HG02852 (cell line): Measurements from ENCODE around the gene ASB7.
"Not testable (repeated sequence)": the region's sequence is repeated elsewhere in the genome, so short reads cannot be mapped to it uniquely, and the experiment has no call there.

ENCODE experiments used
- ATAC-seq: cut with Tn5 transposase; IDR thresholded peaks from one replicate; pipeline ENCODE4 v1.9.1; 2021; ENCODE audit warnings: mild to moderate bottlenecking, moderate library complexity; ENCODE audit not compliant: unreplicated experiment

Gene ASB7, protein sequence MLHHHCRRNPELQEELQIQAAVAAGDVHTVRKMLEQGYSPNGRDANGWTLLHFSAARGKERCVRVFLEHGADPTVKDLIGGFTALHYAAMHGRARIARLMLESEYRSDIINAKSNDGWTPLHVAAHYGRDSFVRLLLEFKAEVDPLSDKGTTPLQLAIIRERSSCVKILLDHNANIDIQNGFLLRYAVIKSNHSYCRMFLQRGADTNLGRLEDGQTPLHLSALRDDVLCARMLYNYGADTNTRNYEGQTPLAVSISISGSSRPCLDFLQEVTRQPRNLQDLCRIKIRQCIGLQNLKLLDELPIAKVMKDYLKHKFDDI

GRCh38 chr15:100602064-100602822, at the start of gene ASB7, which contains the start of gene LINS1:
ASB7 (plus strand) TSS chr15:100602589; CDS start chr15:100612217, 9,628 bp downstream.
LINS1 (minus strand) TSS chr15:100602184; CDS start chr15:100580842, 21,342 bp downstream.
- ATAC-seq, result peak; percentile 82

GRCh38 chr15:100553468-100553867, 48.9 kb upstream of the ASB7 start:
- no peak for ATAC-seq

- no peak for ATAC-seq
These were observed 43.6 kb upstream of the ASB7 start for GRCh38 chr15:100558771-100559254.

- ATAC-seq, result no peak
These were observed 43.1 kb upstream of the ASB7 start for GRCh38 chr15:100559330-100559729.

GRCh38 chr15:100560323-100560722, 42.1 kb upstream of the ASB7 start:
- ATAC-seq, result no peak

- no peak for ATAC-seq
These were observed 36.8 kb upstream of the ASB7 start for GRCh38 chr15:100565591-100565990.

DNA sequence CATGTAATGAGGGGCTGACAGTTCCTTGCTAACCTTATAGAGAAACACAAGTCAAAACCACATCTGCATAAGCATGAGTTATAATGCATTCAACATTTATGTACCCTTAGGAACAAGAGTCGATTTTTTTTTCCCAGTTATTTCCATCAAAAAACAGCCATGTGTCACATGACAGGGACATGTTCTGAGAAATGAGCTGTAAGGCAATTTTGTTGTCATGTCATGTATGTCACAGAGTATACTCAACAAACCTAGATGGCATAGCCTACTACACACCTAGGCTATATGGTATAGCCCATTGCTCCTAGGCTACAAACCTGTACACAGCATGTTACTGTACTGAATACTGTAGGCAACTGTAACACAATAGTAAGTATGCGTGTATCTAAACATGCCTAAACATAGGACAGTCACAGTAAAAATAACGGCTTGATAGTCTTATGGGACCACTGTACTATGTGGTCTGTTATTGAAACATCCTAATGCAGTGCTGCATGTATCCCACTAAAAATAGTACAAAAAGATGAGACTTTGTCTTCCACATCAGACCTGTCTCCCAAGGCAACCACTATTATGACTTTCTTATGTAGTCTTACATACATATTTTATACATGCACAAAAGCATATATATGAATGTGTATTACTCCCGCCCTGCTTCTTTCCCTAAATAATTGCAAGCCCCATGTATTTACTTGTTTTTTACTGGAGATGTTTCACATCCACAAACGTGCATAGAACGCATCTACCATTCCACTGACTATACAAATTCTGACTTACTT, 35.4 kb upstream of the ASB7 start:
- no peak for ATAC-seq

DNA sequence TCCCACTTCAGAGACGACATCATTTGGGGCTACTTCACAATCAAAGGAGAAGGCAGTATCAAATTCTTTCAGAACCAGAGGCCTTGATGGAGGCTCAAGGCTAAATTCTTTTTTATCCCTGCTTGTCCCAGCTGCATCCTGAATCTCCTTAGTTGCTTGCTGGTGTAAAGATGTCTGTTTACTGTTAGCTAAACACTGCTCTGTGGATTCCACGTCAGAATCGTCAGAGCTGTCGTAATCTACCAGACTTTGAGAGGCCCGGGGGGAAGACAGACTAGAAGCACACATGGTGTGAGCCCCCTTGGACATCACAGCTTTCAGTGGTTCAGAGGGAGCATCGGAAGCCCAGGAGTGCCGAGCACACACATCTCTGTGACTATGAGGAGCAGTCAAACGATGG, 33.0 kb upstream of the ASB7 start:
- ATAC-seq, result no peak

DNA sequence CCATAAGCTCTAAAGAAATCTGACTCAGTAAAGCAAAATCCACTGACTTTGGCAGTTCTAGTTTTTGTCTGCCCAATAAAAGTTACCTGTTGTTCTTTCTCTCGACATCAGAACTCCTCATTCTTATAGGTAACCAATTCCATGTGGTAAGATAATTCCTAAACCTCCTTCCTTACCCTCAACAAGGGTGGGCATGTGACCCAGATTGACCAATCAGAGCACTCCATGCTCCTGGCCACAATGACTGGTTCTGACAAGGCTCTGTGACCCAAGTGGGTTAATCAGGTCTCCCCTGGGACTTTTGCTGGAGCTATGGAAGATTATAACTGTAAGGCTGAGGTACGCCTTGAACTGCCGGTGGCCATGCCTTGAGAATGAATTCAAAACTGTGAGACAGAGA, 32.1 kb upstream of the ASB7 start:
- ATAC-seq, result no peak

- ATAC-seq, result peak; percentile 85
These were observed 31.6 kb upstream of the ASB7 start for GRCh38 chr15:100570735-100571313.

- ATAC-seq, result no peak
These were observed 30.7 kb upstream of the ASB7 start for GRCh38 chr15:100571592-100572167.

GRCh38 chr15:100572362-100572983, 29.9 kb upstream of the ASB7 start:
- no peak for ATAC-seq

GRCh38 chr15:100573526-100573925, 28.9 kb upstream of the ASB7 start:
- no peak for ATAC-seq

DNA sequence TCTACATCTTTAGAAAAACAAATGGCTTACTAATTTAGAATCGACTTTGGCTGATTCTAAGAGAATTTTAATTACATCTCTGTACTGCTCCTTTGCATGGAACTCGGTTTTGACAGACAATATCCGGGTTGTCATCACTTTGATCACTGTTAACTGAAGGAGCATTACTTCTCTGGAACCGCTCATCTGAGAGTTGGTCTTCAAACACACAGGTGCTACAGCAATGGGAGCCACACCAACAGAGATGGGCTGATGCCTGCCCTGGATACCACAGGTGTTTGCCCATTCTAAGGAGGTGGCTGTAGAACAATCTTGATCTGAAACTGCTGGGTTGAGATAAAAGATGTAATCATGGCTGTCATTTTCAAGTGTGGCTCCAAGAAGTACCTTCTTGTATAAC, 22.0 kb upstream of the ASB7 start:
- no peak for ATAC-seq

- no peak for ATAC-seq
These were observed 13.6 kb upstream of the ASB7 start for GRCh38 chr15:100588638-100589242.

DNA sequence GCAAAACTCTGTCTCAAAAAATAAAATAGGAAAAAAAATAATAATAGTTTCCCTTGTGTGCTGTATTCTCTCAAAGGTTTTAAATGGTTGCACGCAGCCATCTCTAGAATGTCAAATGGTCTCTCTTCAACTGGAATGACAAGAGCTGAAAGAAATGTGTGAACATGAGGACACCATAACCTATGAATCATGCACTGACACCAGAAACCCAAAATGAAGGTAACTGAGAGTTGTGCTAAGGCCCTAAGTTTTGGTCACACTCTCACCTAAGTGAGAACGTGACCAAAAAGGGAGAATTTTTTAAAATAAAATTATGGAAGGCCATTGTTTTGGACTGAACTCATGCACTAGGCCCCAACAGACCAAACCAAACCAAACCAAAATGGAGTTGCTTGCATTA, 11.2 kb upstream of the ASB7 start:
- not testable (repeated sequence) for ATAC-seq

DNA sequence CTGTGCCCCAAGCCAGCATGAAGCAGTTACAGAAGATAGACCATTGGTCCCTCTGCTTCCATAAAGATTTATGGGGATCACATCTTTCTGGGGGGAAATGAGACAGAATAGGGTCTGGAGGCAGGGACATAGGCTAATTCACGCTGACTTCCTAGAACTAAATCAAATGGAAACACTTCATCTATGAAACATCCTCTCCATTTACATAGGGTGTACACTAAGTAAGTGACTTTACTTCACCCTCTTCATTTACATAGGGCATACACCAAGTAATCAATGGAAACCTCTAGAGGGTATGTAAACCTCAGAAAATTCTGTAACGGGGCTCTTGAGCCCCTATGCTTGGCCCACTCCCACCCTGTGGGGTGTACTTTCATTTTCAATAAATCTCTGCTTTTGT, 10.6 kb upstream of the ASB7 start:
- ATAC-seq, result no peak

DNA sequence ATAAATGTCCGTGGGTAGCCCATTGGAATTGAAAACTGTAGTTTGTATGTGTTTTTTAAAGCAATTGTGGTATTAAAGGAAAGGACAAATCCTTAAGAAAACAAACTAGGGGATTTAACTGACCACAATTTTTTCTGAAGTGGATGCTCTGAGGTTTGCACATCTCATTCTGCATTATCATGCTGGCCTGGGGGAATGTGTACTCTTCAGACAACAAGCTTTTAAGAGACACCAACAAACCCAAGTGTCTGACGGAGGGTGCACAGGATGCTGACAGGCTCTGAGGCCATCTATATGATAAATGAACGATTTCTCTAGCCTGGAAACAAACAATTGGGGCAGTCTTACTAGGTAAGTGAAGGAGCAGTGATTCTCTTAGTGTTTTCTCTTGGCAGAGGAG, 9.5 kb upstream of the ASB7 start:
- ATAC-seq, result no peak

- no peak for ATAC-seq
These were observed 9.0 kb upstream of the ASB7 start for GRCh38 chr15:100593431-100593830.

DNA sequence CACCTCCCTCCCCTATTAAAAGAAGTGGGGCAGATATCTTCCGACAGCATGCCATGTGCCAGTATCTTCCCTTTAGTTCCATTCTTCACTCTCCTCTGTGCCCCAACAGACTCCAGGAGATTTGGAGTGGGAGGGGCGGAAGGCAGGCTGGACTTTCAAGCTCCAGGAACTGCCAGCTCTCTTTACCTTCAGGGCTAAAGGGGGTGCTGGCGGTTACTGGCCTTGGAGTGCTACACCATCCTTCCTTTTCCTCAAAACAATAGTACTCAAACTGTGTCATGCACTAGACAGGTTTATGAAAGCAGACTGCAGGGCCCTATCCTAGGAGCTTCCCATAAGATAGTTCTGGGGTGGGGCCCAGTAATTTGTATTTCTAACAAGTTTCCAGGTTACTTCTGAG, 6.4 kb upstream of the ASB7 start:
- ATAC-seq, result no peak
